T47D (cell line): Measurements from ENCODE around the gene GLB1L2.
"Not testable (repeated sequence)": the region's sequence is repeated elsewhere in the genome, so short reads cannot be mapped to it uniquely, and the experiment has no call there.

Experiments
- DNase-seq, 2 experiments: peaks; one replicate each; pipeline versions ENCODE4 v3.0.0 to v3.0.0-alpha.2; 2011 to 2012; ENCODE audit warnings: low read depth in 1 of 2, low spot score in 1 of 2
- JUND ChIP-seq: IDR thresholded peaks from 2 replicates; pipeline ENCODE4 v1.6.1; 2012; ENCODE audit warnings: low read depth
- in situ Hi-C: cut with HindIII; loops from 2 replicates; pipeline ENCODE4 v1.10.0; 2016; ENCODE audit warnings: low sequenced_read_pairs, low pct_unique_long_range_greater_than_20kb

GLB1L2 gene

GRCh38 chr11:134331354-134332188, at the start of gene GLB1L2:
GLB1L2 (plus strand) TSS chr11:134331988; CDS start chr11:134332062, 74 bp downstream.
- in situ Hi-C loops = no loop called here
- no peak for TF ChIP-seq JUND
- peak; percentile 90 to 98 for DNase-seq

- in situ Hi-C loops = no loop called here
- TF ChIP-seq JUND = no peak
- peak in 1 of 2 experiments; percentile 52 for DNase-seq
Observed at GRCh38 chr11:134282121-134283045, 49.4 kb upstream of the GLB1L2 start.

- TF ChIP-seq JUND = no peak
- in situ Hi-C loops = no loop called here
- no peak for DNase-seq
Observed at GRCh38 chr11:134283461-134284230, 48.1 kb upstream of the GLB1L2 start.

- in situ Hi-C loops, DNase-seq: not testable (repeated sequence)
Observed at GRCh38 chr11:134284349-134284748, 47.4 kb upstream of the GLB1L2 start.

- no peak for DNase-seq
- no peak for TF ChIP-seq JUND
- in situ Hi-C loops = no loop called here
Observed at GRCh38 chr11:134287561-134287960, 44.2 kb upstream of the GLB1L2 start.

- TF ChIP-seq JUND = no peak
- in situ Hi-C loops = no loop called here
- no peak for DNase-seq
Observed at GRCh38 chr11:134288486-134288885, 43.3 kb upstream of the GLB1L2 start.

GRCh38 chr11:134289167-134289566, 42.6 kb upstream of the GLB1L2 start:
- in situ Hi-C loops = no loop called here
- no peak for DNase-seq
- TF ChIP-seq JUND = no peak

GRCh38 chr11:134289789-134290188, 42.0 kb upstream of the GLB1L2 start:
- in situ Hi-C loops = no loop called here

GRCh38 chr11:134290646-134291045, 41.1 kb upstream of the GLB1L2 start:
- no peak for TF ChIP-seq JUND
- no peak for DNase-seq
- in situ Hi-C loops = no loop called here

More at GRCh38 chr11:134289789-134290188, 42.0 kb upstream of the GLB1L2 start:
- no peak for TF ChIP-seq JUND
- DNase-seq = no peak

GRCh38 chr11:134291196-134291595, 40.6 kb upstream of the GLB1L2 start:
- in situ Hi-C loops = no loop called here
- DNase-seq = no peak
- TF ChIP-seq JUND = no peak

- in situ Hi-C loops = no loop called here
- TF ChIP-seq JUND = no peak
- DNase-seq = no peak
Observed at GRCh38 chr11:134292661-134293060, 39.1 kb upstream of the GLB1L2 start.

- in situ Hi-C loops = no loop called here
- TF ChIP-seq JUND = no peak
- DNase-seq = peak; percentile 65 to 87
Observed at GRCh38 chr11:134293119-134294113, 38.4 kb upstream of the GLB1L2 start.
